HEK293 (cell line): ENCODE measurements around the gene ZHX3.
A peak's percentile ranks its signal among the peaks of the same experiment; 100 is the strongest.

Experiments
- CTCF ChIA-PET: fragments of 350-600 bp; formaldehyde crosslinking; extraction: SDS; loops from one replicate; lab custom pipeline; 2021; ENCODE audit warnings: antibody characterized with exemption; lab: Yijun Ruan, JAX
- POLR2A ChIA-PET: fragments of 300-600 bp; formaldehyde crosslinking; extraction: SDS; loops from one replicate; lab custom pipeline; 2020; ENCODE audit warnings: antibody characterized with exemption, inconsistent platforms; lab: Yijun Ruan, JAX
- H3K27ac ChIP-seq: fragments of 200-500 bp; sonication (Bioruptor generic); 2 replicates; pipeline ENCODE4 v1.5.1; 2014; ENCODE audit warnings: low read depth, low read length, control low read depth, inconsistent platforms; ENCODE audit errors: extremely low read depth
- H3K36me3 ChIP-seq, 2 experiments: fragments of 200-500 bp in 1 of 2; sonication (Bioruptor generic) in 1 of 2; 1 replicate in 1 of 2; 2 replicates in 1 of 2; pipeline ENCODE4 v1.5.1; 2014 to 2017; ENCODE audit warnings: inconsistent platforms in 2 of 2, low read length in 2 of 2; ENCODE audit not compliant: control insufficient read depth in 2 of 2, insufficient read depth in 1 of 2
- H3K4me1 ChIP-seq: fragments of 200-500 bp; sonication (Bioruptor generic); 2 replicates; pipeline ENCODE4 v1.5.1; 2014; ENCODE audit warnings: mild to moderate bottlenecking, low read length, inconsistent platforms; ENCODE audit not compliant: control insufficient read depth, insufficient read depth
- H3K4me3 ChIP-seq: 2 replicates; pipeline ENCODE4 v1.5.1; 2011; ENCODE audit warnings: low read depth, mild to moderate bottlenecking, control low read depth, low read length, moderate library complexity
- H3K9me3 ChIP-seq: fragments of 200-500 bp; sonication (Bioruptor generic); 2 replicates; pipeline ENCODE4 v1.5.1; 2014; ENCODE audit warnings: low read depth, low read length, inconsistent platforms; ENCODE audit not compliant: control insufficient read depth, insufficient read depth
- AEBP2 ChIP-seq: fragments of 450-650 bp; formaldehyde crosslinking; IDR thresholded peaks from 2 replicates; pipeline ENCODE4 v1.5.1; 2016; ENCODE audit warnings: missing biosample characterization, missing genetic modification characterization, borderline replicate concordance
- CTCF ChIP-seq: fragments of 450-650 bp; formaldehyde crosslinking; IDR thresholded peaks from 2 replicates; pipeline ENCODE4 v1.5.1; 2016; ENCODE audit warnings: missing biosample characterization, missing genetic modification characterization
- EGR2 ChIP-seq: fragments of 450-650 bp; formaldehyde crosslinking; IDR thresholded peaks from 2 replicates; pipeline ENCODE4 v1.5.1; 2016; ENCODE audit warnings: low read depth, missing biosample characterization, missing genetic modification characterization
- KLF17 ChIP-seq: fragments of 450-650 bp; formaldehyde crosslinking; IDR thresholded peaks from 2 replicates; pipeline ENCODE4 v1.5.1; 2016; ENCODE audit warnings: missing biosample characterization, missing genetic modification characterization
- KLF7 ChIP-seq: fragments of 450-650 bp; formaldehyde crosslinking; IDR thresholded peaks from 2 replicates; pipeline ENCODE4 v1.5.1; 2016; ENCODE audit warnings: missing biosample characterization, missing genetic modification characterization, borderline replicate concordance
- KLF9 ChIP-seq: fragments of 450-650 bp; formaldehyde crosslinking; IDR thresholded peaks from 2 replicates; pipeline ENCODE4 v1.5.1; 2016; ENCODE audit warnings: missing biosample characterization, missing genetic modification characterization, low read depth
- PRDM1 ChIP-seq: fragments of 450-650 bp; formaldehyde crosslinking; IDR thresholded peaks from 2 replicates; pipeline ENCODE4; 2016; ENCODE audit warnings: missing biosample characterization, missing genetic modification characterization
- PRDM10 ChIP-seq: fragments of 450-650 bp; formaldehyde crosslinking; IDR thresholded peaks from 2 replicates; pipeline ENCODE4 v1.5.1; 2016; ENCODE audit warnings: missing biosample characterization, missing genetic modification characterization
- SCRT1 ChIP-seq: fragments of 450-650 bp; formaldehyde crosslinking; IDR thresholded peaks from 2 replicates; pipeline ENCODE4 v1.5.1; 2016; ENCODE audit warnings: missing biosample characterization, missing genetic modification characterization, borderline replicate concordance
- SCRT2 ChIP-seq: fragments of 450-650 bp; formaldehyde crosslinking; IDR thresholded peaks from 2 replicates; pipeline ENCODE4 v1.5.1; 2016; ENCODE audit warnings: missing biosample characterization, missing genetic modification characterization
- SP7 ChIP-seq: fragments of 450-650 bp; formaldehyde crosslinking; IDR thresholded peaks from 2 replicates; pipeline ENCODE4 v1.5.1; 2016; ENCODE audit warnings: missing biosample characterization, missing genetic modification characterization
- ZBTB17 ChIP-seq: fragments of 450-650 bp; formaldehyde crosslinking; IDR thresholded peaks from 2 replicates; pipeline ENCODE4 v1.5.1; 2016; ENCODE audit warnings: missing biosample characterization, missing genetic modification characterization
- ZBTB21 ChIP-seq: fragments of 450-650 bp; formaldehyde crosslinking; IDR thresholded peaks from 2 replicates; pipeline ENCODE4 v1.5.1; 2017; ENCODE audit warnings: missing biosample characterization, missing genetic modification characterization
- ZBTB49 ChIP-seq: fragments of 450-650 bp; formaldehyde crosslinking; IDR thresholded peaks from 2 replicates; pipeline ENCODE4 v1.5.1; 2016; ENCODE audit warnings: missing biosample characterization, missing genetic modification characterization, low read depth
- ZBTB7A ChIP-seq: fragments of 450-650 bp; formaldehyde crosslinking; IDR thresholded peaks from 2 replicates; pipeline ENCODE4 v1.5.1; 2016; ENCODE audit warnings: low read depth, missing biosample characterization, missing genetic modification characterization
- ZIC2 ChIP-seq: fragments of 450-650 bp; formaldehyde crosslinking; IDR thresholded peaks from 2 replicates; pipeline ENCODE4 v1.5.1; 2016; ENCODE audit warnings: missing biosample characterization, missing genetic modification characterization
- ZNF169 ChIP-seq: fragments of 450-650 bp; formaldehyde crosslinking; IDR thresholded peaks from 2 replicates; pipeline ENCODE4 v1.5.1; 2016; ENCODE audit warnings: missing biosample characterization, missing genetic modification characterization
- ZNF292 ChIP-seq: fragments of 450-650 bp; formaldehyde crosslinking; IDR thresholded peaks from 2 replicates; pipeline ENCODE4 v1.5.1; 2016; ENCODE audit warnings: low read depth, missing biosample characterization, missing genetic modification characterization, borderline replicate concordance
- ZNF335 ChIP-seq: fragments of 450-650 bp; formaldehyde crosslinking; conservative IDR thresholded peaks from 2 replicates; pipeline ENCODE4 v1.5.1; 2016; ENCODE audit warnings: missing biosample characterization, missing genetic modification characterization
- ZNF362 ChIP-seq: fragments of 450-650 bp; formaldehyde crosslinking; IDR thresholded peaks from 2 replicates; pipeline ENCODE4 v1.5.1; 2016; ENCODE audit warnings: missing biosample characterization, missing genetic modification characterization
- ZNF394 ChIP-seq: fragments of 450-650 bp; formaldehyde crosslinking; IDR thresholded peaks from 2 replicates; pipeline ENCODE4 v1.5.1; 2016; ENCODE audit warnings: missing biosample characterization, missing genetic modification characterization, mild to moderate bottlenecking, moderate library complexity, borderline replicate concordance
- ZNF404 ChIP-seq: fragments of 450-650 bp; formaldehyde crosslinking; IDR thresholded peaks from 2 replicates; pipeline ENCODE4 v1.5.1; 2017; ENCODE audit warnings: missing biosample characterization, missing genetic modification characterization
- ZNF561 ChIP-seq: fragments of 450-650 bp; IDR thresholded peaks from 2 replicates; pipeline ENCODE4 v1.5.1; 2018; ENCODE audit warnings: missing biosample characterization, missing genetic modification characterization, borderline replicate concordance
- ZNF580 ChIP-seq: fragments of 450-650 bp; formaldehyde crosslinking; IDR thresholded peaks from 2 replicates; pipeline ENCODE4 v1.5.1; 2016; ENCODE audit warnings: missing biosample characterization, missing genetic modification characterization

The ZHX3 gene

GRCh38 chr20:41340327-41341055, 23.0 kb upstream of the ZHX3 start, which contains the start of gene LPIN3:
Gene LPIN3 (plus strand): TSS chr20:41340821. CDS start chr20:41345804, 4,983 bp downstream.
- POLR2A ChIA-PET, result interaction anchor here (0.5 to 1.5 kb wide), 16 partner anchors 11 to 652 kb away, joined by 3 to 8 read pairs (median 4); partner anchors contain the start of genes MAFB and ZHX3
- Histone ChIP-seq H3K27ac (peak within 1 kb of the TSS; percentile 58), H3K4me3 (peak within 1 kb of the TSS; percentile 53), H3K4me1 (no peaks in the 10 kb centered on the region; the same call in 1 of the 2 replicates), H3K36me3 (peaks cover 0 to 2% of the 10 kb centered on the region in 2 experiments; a peak in 1 of 3 replicates), H3K9me3 (no peaks in the 10 kb centered on the region)
- CTCF ChIA-PET, result interaction anchor here (0.5 to 5.4 kb wide), 46 partner anchors 8 to 432 kb away, joined by 3 to 106 read pairs (median 4); partner anchors contain the start of gene PLCG1
- TF ChIP-seq KLF9 (peak; percentile 93), PRDM1 (tag by site-specific recombination) (no peak), ZNF394 (no peak), SCRT2 (tag by site-specific recombination) (peak; percentile 97), ZNF335 (tag by site-specific recombination) (peak; percentile 93), ZIC2 (tag by site-specific recombination) (no peak), ZBTB7A (no peak), ZBTB21 (tag by site-specific recombination) (no peak), ZNF580 (tag by site-specific recombination) (no peak), SP7 (peak; percentile 8; the same call in 1 of the 2 replicates), KLF17 (0 out of 2 replicates have a peak, but pooled peaks have one; percentile 18), ZNF404 (no peak), ZBTB17 (tag by site-specific recombination) (peak; percentile 38; the same call in 1 of the 2 replicates), CTCF (tag by site-specific recombination) (peak; percentile 72), EGR2 (tag by site-specific recombination) (peak; percentile 45), ZNF169 (tag by site-specific recombination) (no peak), AEBP2 (tag by site-specific recombination) (no peak), ZNF362 (tag by site-specific recombination) (no peak), KLF7 (tag by site-specific recombination) (peak; percentile 59; the same call in 1 of the 2 replicates), PRDM10 (peak; percentile 79), SCRT1 (tag by site-specific recombination) (peak; percentile 94), ZNF561 (tag by site-specific recombination) (peak; percentile 67; the same call in 1 of the 2 replicates), ZNF292 (tag by site-specific recombination) (no peak), ZBTB49 (no peak)
